LNCAP (cell line): Measurements from ENCODE around the gene DENND4A.

ENCODE experiments used
- TF ChIP-seq, protein P1 (sequence below): fragments of 450-650 bp; IDR thresholded peaks from 2 replicates; pipeline ENCODE4 v1.5.1; 2017; ENCODE audit warnings: mild to moderate bottlenecking

The DENND4A gene

DNA sequence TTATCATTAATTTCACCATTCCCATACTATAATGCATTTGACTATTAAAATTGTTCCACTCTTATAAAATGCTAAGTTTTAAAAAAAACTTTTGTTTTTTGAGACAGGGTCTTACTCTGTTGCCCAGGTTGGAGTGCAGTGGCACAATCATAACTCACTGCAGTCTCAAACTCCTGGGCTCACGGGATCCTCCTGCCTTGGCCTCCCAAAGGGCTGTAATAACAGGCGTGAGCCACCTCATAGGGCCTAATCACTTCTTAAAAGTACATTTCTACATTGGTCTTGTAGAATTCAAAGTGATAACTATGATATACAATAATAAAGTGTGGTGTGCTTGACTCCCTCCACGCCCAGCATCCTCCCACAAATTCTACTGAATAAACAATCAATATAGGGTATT is 3.0 kb downstream of the DENND4A start:
- TF ChIP-seq, protein P1, sequence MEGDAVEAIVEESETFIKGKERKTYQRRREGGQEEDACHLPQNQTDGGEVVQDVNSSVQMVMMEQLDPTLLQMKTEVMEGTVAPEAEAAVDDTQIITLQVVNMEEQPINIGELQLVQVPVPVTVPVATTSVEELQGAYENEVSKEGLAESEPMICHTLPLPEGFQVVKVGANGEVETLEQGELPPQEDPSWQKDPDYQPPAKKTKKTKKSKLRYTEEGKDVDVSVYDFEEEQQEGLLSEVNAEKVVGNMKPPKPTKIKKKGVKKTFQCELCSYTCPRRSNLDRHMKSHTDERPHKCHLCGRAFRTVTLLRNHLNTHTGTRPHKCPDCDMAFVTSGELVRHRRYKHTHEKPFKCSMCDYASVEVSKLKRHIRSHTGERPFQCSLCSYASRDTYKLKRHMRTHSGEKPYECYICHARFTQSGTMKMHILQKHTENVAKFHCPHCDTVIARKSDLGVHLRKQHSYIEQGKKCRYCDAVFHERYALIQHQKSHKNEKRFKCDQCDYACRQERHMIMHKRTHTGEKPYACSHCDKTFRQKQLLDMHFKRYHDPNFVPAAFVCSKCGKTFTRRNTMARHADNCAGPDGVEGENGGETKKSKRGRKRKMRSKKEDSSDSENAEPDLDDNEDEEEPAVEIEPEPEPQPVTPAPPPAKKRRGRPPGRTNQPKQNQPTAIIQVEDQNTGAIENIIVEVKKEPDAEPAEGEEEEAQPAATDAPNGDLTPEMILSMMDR: no peak

DNA sequence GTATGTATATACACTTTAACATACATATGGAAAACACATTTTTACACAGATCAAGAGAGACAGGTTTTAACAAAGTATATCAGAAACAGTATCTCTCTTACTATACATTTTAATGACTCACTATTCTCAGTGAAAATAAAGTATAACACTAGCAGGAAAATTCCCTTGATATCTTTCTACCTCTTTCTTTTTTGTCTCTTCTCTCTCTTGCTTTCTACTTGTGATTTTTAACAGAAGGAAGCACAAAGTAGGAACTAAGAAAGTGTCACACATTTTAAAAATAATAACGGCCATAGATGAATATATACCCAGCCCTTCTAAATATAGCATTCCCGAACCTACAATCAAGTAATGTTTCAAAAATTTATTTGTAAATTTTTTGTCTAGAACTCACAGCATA is 4.8 kb downstream of the DENND4A start:
- TF ChIP-seq, protein P1: no peak

DNA sequence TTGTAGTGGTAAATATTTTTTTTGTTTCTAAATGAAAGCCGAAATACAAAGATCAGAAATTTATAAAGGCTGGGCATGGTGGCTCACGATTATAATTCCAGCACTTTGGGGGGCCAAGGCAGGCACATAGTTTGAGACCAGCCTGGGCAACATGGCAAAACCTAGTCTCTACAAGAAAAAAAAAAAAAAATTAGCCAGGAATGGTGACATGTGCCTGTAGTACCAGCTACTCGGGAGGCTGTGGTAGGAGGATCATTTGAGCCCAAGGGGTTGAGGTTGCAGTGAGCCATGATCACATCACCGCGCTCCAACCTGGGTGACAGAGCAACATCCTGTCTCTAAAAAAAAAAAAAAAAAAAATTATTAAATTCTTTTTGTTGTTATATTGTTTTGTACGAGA is 6.9 kb downstream of the DENND4A start:
- TF ChIP-seq, protein P1: no peak

DNA sequence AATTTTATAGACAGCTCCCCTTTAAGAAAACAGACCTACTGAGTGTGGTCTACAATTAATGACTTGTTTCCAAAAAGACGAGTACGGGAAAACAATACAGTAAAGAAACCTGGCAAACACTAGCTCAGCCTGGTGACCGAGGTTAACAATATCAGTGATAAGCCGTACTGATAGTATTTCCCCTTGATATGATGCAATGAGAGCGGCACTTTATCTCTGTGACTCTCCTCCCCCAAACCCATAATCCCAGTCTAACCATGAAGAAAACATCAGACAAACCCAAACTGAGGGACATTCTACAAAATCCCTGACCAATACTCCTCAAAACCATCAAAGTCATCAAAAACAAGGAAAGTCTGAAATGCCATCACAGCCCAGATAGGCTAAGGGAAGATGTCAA is 8.2 kb downstream of the DENND4A start:
- TF ChIP-seq, protein P1: no peak

DNA sequence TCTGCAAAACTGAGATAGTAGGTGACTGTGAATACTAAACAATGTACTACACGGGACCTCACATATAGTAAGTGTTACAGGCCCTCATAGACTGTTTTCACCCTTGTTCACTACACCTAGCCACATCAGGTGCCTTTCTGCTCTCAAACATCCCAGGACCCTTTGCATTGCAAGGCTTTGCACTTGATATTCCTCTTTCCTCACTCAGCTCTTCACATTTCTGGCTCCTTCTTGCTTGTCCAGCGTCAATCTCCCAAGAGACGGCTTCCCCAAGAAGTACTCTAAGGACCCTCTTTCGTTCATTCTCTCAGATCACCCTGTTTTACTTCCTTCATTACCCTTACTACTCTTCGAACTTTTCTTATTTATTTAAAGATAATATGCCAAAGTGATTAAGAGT is 10.0 kb downstream of the DENND4A start:
- TF ChIP-seq, protein P1: no peak

DNA sequence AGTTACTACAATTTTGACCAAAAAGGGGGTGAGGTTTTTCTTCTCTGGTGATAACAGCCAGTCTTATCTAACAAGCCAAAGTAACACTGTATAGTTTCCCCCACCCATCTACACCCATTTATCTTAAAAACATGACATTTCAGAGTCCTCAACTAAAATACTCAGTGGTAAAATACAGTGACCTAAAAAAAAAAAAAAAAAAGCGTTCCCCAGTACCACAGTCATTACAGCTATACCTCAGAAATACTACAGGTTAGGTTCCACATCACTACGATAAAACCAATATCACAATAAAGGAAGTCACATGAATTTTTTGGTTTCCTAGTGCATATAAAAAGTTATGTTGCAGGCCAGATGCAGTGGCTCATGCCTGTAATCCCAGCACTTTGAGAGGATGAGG is 13.8 kb downstream of the DENND4A start:
- TF ChIP-seq, protein P1: no peak

DNA sequence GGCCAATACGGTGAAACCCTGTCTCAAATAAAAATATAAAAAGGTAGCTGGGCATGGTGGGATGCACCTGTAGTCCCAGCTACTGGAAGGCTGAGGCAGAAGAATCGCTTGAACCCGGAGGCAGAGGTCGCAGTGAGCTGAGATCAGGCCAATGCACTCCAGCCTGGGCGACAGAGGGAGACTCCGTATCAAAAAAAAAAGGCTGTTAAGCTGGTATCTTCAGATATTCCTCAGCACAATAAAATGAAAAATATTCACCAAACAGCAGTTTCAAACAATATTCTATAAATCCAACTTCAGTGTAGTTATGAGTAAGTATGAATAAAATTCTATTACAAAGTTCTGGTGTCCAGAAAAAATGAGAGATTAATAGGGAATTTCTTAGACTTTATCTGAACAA is 14.2 kb downstream of the DENND4A start:
- TF ChIP-seq, protein P1: no peak

DNA sequence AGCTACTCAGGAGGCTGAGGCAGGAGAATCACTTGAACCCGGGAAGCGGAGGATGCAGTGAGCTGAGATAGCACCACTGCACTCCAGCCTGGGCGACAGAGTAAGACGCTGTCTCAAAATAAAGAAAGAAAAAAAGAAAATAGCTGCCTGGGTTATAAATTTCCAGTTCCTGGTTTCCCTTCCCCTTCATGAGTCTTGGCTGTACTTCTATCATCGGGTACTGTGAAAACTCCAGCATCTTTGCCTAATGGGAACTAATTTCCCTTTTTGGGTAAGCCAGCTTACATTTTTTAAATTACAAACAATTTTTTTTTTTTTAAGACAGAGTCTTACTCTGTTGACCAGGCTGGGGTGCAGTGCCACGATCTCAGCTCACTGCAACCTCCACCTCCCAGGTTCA is 15.0 kb downstream of the DENND4A start:
- TF ChIP-seq, protein P1: no peak
